Mucosa of descending colon (tissue), 3 donors: ENCODE results near the gene POR. TPM values are rescaled to one million over a fixed set of nuclear protein-coding genes. Genes with fewer than 3 reads are reported as not detected.
"Not testable (repeated sequence)": the region's sequence is repeated elsewhere in the genome, so short reads cannot be mapped to it uniquely, and the experiment has no call there.

ENCODE experiments used
- ATAC-seq: fragments of 200-7000 bp; cut with Tn5 transposase; one replicate; pipeline ENCODE4 v1.9.1; 2020; ENCODE audit warnings: mild to moderate bottlenecking, moderate library complexity
- DNase-seq, 3 donors: peaks; one replicate each; pipeline ENCODE4 v3.0.0-alpha.2; 2020
- H3K36me3 ChIP-seq: fragments of 200-600 bp; one replicate; pipeline ENCODE4 v1.8.0; 2021; ENCODE audit warnings: low read depth, mild to moderate bottlenecking
- H3K4me1 ChIP-seq: fragments of 200-600 bp; one replicate; pipeline ENCODE4 v1.8.0; 2021; ENCODE audit warnings: low read depth, mild to moderate bottlenecking
- H3K4me3 ChIP-seq: fragments of 200-600 bp; one replicate; pipeline ENCODE4 v1.8.0; 2021; ENCODE audit warnings: mild to moderate bottlenecking
- H3K9me3 ChIP-seq: fragments of 200-600 bp; one replicate; pipeline ENCODE4 v1.8.0; 2021; ENCODE audit warnings: mild to moderate bottlenecking
- CTCF ChIP-seq: fragments of 200-600 bp; IDR thresholded peaks from one replicate; pipeline ENCODE4 v1.8.0; 2022; ENCODE audit warnings: antibody characterized with exemption, mild to moderate bottlenecking
- intact Hi-C, 2 donors: fragments of 100-400 bp; cut with DNase I in 1 of 2; cut with micrococcal nuclease in 1 of 2; formaldehyde crosslinking; loops; one replicate each; pipeline versions ENCODE4 v1.11.0 to v1.11.1; 2022; cut with DNase I, micrococcal nuclease
- total RNA-seq, 3 donors: library from RNA; stranded (reverse); fragmentation: NEBNext Ultra II Directional in 2 of 3; extraction: Animal tissue kit (Norgen Biotek cat#: 25700) in 2 of 3; gene quantifications; one replicate each; pipeline versions ENCODE4 v1.2.1 to v1.2.4, GENCODE V29; 2021 to 2023
- donor health status: DM: no; HTN: no; CAD: no; lungs with moderate emphysema.
- donor health status: DM: no; HTN: no; CAD: no.
- donor health status: DM: no; HTN: yes; CAD: no.

Gene POR
- total RNA-seq, 3 donors from 2014 or later = 76.4 to 122 (median 118) TPM

- no peak for TF ChIP-seq CTCF
- intact Hi-C loops = loop anchor here in 1 of 2 donors (10.0 kb wide), 1 partner anchor 155 kb away; no protein-coding TSS in a partner anchor
- ATAC-seq = no peak
These were observed 45.1 kb upstream of the POR start for GRCh38 chr7:75869776-75870379.

DNA sequence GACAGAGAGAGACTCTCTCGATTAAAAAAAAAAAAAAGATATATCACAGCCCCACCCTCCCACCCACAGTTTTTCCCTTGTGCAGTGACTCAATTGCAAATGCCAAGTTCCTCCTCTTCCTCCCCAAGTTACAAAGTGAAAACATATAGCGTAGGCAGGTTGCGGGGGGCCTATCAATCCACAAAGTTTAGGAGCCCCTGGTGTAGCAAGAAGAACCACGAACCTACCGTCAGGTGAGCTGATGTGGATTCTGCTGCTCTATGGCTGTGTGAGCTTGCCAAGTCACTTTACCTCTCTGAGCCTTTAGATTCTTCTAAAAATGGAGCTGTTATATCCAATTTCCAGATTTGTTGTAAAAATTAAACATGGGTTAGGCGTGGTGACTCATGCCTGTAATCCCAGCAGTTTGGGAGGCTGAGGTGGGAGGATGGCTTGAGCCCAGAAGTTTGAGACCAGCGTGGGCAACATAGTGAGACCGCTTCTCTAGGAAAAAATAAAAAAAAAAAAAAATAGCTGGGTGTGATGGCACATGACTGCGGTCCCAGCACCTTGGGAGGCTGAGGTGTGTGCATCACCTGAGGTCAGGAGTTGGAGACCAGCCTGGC is 44.3 kb upstream of the POR start:
- Histone ChIP-seq H3K4me1 (no peaks in the 10 kb centered on the region), H3K36me3 (no peaks in the 10 kb centered on the region), H3K4me3 (no peak overlapping the region), H3K9me3 (no peaks in the 10 kb centered on the region)
- TF ChIP-seq CTCF = no peak
- no peak for DNase-seq
- intact Hi-C loops = no loop called here
- no peak for ATAC-seq

More at GRCh38 chr7:75869776-75870379, 45.1 kb upstream of the POR start:
- H3K9me3 ChIP-seq = no peaks in the 10 kb centered on the region
- H3K4me1 ChIP-seq = no peaks in the 10 kb centered on the region
- no peaks in the 10 kb centered on the region for H3K36me3 ChIP-seq
- no peak overlapping the region for H3K4me3 ChIP-seq
- DNase-seq = no peak

DNA sequence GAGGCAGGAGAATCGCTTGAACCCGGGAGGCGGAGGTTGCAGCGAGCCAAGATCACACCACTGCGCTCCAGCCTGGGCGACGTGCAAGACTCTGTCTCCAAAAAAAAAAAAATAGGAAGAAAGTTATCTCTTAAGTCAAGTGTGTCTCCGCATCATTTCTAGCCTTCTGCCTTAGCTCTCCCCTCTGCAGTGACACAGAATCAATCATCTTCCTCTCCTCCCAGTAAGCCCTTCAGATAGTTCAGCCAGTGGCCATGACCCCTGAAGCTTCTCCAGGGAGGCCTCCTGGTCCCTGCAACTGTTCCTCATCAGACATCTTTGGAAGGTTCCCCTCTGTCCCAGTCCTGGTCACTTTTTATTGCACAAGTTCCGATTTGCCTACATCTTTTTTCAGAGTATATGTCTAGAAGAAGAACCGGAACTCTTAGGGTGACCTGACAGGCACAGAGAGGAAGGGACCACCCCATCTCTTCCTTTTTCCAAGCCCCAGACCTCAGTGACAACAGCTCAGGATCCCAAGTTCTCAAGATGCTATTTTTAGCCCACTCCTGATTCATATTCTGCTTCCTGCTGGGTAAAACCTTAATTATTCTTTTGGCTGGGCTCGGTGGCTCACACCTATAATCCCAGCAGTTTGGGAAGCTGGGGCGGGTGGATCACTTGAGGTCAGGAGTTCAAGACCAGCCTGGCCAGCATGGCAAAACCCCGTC is 42.7 kb upstream of the POR start:
- Histone ChIP-seq H3K4me3 (no peak overlapping the region), H3K9me3 (no peaks in the 10 kb centered on the region), H3K36me3 (no peaks in the 10 kb centered on the region), H3K4me1 (no peaks in the 10 kb centered on the region)
- TF ChIP-seq CTCF = no peak
- ATAC-seq = no peak
- intact Hi-C loops = no loop called here
- DNase-seq = no peak

DNA sequence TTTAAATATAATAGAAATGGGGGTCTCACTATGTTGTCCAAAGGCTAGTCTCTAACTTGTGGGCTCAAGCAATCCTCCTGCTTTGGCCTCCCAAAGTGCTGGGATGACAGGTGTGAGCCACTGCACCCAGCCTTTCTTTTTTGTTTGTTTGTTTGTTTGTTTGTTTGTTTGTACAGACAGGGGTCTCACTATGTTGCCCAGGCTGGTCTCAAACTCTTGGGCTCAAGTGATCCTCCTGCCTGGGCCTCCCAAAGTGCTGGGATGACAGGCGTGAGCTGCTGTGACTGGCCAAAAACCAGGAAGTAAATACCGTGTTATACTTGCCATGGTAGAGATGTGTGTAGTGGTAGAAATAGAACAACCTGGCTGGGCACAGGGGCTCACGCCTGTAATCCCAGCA is 40.8 kb upstream of the POR start:
- H3K4me1 ChIP-seq, ATAC-seq, H3K36me3 ChIP-seq, H3K9me3 ChIP-seq, intact Hi-C loops, H3K4me3 ChIP-seq: not testable (repeated sequence)
- peak in 1 of 3 donors; percentile 6 for DNase-seq

GRCh38 chr7:75875113-75876080 is 39.6 kb upstream of the POR start:
- no peaks in the 10 kb centered on the region for H3K36me3 ChIP-seq
- DNase-seq (no peak), ATAC-seq (no peak)
- no peak for TF ChIP-seq CTCF
- H3K9me3 ChIP-seq = no peaks in the 10 kb centered on the region
- intact Hi-C loops = no loop called here
- peaks cover 9% of the 10 kb centered on the region for H3K4me1 ChIP-seq
- no peak overlapping the region for H3K4me3 ChIP-seq
